HG02571 (cell line): ENCODE measurements around the gene FNIP1.
"Not testable (repeated sequence)": the region's sequence is repeated elsewhere in the genome, so short reads cannot be mapped to it uniquely, and the experiment has no call there.

ENCODE experiments used
- ATAC-seq: cut with Tn5 transposase; IDR thresholded peaks from one replicate; pipeline ENCODE4 v1.9.1; 2021; ENCODE audit warnings: mild to moderate bottlenecking, moderate library complexity; ENCODE audit not compliant: unreplicated experiment

Gene FNIP1

GRCh38 chr5:131693894-131694293 lies 102.9 kb downstream of the FNIP1 start:
- no peak for ATAC-seq

GRCh38 chr5:131685516-131686171 lies 111.2 kb downstream of the FNIP1 start:
- no peak for ATAC-seq

- ATAC-seq = no peak
These were observed 112.2 kb downstream of the FNIP1 start for GRCh38 chr5:131684595-131684994.

- no peak for ATAC-seq
These were observed 112.8 kb downstream of the FNIP1 start for GRCh38 chr5:131684051-131684450.

GRCh38 chr5:131682826-131683225 lies 114.0 kb downstream of the FNIP1 start:
- no peak for ATAC-seq

DNA sequence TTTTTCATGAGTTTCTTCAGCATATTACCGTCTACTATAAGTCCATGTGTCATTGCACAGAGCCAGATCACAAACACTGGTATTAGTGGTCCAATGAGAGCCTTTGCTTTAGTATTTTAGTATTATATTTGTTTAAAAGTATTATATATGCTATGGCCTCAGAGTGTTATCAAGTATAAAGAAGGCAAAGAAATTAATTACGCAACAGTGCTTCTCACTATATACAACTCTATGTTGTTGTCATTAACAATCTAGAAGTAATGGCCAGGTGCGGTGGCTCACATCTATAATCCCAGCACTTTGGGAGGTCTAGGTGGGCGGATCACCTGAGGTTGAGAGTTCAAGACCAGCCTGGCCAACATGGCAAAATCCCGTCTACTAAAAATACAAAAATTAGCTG lies 114.6 kb downstream of the FNIP1 start:
- ATAC-seq = no peak

GRCh38 chr5:131679911-131680310 lies 116.9 kb downstream of the FNIP1 start:
- ATAC-seq = no peak

- not testable (repeated sequence) for ATAC-seq
These were observed 118.5 kb downstream of the FNIP1 start for GRCh38 chr5:131678273-131678672.

GRCh38 chr5:131677115-131677514 lies 119.7 kb downstream of the FNIP1 start:
- no peak for ATAC-seq

GRCh38 chr5:131672776-131673175 lies 124.0 kb downstream of the FNIP1 start:
- ATAC-seq = no peak

DNA sequence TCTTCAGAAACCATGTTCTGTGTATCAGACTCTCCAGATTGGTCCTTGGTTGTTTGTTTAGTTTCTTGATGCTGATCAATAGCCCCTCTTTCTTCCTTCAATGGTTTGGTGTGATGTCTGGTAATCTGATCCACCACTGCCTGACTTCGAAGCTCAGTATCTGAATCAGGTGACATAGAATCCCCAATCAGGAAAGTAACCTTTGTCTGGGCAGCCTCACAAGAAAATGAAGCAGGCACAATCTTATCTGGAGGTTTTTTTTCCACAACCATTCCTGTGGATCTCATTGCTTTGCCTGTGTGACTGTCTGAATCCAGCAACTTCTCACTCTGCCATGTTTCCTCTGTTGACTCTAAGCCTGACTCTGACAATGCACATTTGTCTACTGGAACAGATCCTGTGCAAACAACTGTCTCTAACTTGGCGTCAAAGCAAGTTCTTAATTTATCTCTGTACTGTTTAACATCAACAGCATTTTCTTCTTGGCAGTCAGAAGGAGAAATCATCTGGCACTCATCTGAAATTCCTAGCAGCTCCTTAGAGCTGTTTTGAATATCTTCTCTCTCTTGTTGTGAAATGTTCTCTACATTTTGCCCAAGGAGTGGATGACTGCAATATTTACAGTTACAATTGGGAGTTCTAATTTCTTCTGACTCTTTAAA lies 124.7 kb downstream of the FNIP1 start:
- ATAC-seq = no peak

- peak; percentile 47 for ATAC-seq
These were observed 125.4 kb downstream of the FNIP1 start for GRCh38 chr5:131671409-131671808.

DNA sequence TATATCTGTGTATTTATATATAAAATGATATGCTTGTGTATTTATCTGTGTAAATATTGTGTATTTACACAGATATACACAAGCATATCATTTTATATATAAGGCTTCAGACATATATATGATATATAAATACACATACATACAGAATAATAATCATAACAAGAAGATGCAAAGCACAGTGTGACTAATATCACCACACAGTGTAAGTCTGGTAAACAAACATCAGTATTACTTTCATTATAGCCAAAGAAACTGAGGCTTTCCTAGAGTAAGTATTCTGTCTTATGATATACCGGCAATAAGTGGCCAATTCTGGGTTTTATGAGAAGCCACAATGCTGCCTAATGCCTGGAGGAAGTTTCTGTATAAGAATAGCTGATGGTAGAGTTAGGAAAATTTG lies 131.9 kb downstream of the FNIP1 start:
- ATAC-seq = no peak

- ATAC-seq = no peak
These were observed 134.9 kb downstream of the FNIP1 start for GRCh38 chr5:131661933-131662332.

GRCh38 chr5:131659841-131660240 lies 137.0 kb downstream of the FNIP1 start:
- no peak for ATAC-seq

DNA sequence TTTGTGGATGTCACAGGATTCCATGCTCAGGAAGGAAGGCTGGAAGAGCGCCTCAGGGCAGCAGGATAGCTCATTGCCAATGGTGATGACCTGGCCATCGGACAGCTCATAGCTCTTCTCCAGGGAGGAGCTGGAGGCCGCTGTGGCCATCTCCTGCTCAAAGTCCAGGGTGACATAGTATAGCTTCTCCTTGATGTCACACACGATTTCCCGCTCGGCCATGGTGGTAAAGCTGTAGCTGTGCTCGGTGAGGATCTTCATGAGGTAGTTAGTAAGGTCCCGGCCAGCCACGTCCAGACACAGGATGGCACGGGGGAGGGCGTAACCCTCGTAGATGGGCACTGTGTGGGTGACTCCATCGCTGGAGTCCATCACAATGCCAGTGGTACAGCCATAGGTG lies 137.5 kb downstream of the FNIP1 start:
- ATAC-seq = no peak

DNA sequence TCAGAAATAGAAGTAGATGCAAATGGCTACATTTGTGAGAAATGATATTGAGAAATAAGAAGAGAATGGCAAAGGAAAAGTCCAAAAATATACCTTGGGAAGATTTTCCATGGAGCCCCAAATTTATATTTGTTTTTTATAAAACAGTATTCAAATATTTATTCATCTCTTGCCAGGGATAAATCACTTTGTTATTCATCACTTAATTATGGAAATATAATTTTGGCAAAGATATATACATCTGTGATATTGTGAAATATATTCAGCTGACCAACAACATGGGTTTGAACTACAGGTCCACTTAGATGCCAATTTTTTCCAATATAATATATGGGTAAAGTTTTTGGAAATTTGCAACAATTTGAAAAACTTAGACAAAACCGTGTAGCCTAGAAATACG lies 142.0 kb downstream of the FNIP1 start:
- ATAC-seq = no peak

- no peak for ATAC-seq
These were observed 142.5 kb downstream of the FNIP1 start for GRCh38 chr5:131654309-131654708.

GRCh38 chr5:131649161-131649560 lies 147.7 kb downstream of the FNIP1 start:
- ATAC-seq = no peak

GRCh38 chr5:131647048-131647769 lies 149.6 kb downstream of the FNIP1 start:
- peak; percentile 72 for ATAC-seq

- ATAC-seq = no peak
These were observed 152.0 kb downstream of the FNIP1 start for GRCh38 chr5:131644822-131645221.

DNA sequence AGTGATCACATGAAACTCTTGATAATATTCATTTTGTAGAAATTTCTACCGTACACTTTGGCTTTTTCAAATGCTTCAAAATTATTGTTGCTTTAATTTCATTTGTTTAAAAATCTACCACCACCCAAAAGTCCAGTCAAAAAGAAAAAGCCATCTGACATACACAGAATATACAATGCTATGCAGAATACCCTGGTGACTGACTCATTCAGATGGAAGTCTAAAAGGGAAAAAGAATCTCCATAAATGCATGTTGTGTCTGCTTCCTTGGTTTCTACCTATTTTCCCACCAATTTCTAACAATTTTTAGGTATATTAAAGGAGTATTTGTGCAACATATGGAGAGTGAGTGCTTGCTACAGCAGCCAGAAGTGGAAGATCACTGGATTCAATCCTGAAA lies 152.4 kb downstream of the FNIP1 start:
- no peak for ATAC-seq
